H9 (cell line): ENCODE results near the gene DNMBP. TPM values are rescaled to one million over a fixed set of nuclear protein-coding genes. Genes with fewer than 3 reads are reported as not detected.

Experiments
- DNase-seq: peaks from one replicate; pipeline ENCODE4 v3.0.0-alpha.2; 2017
- H2AFZ ChIP-seq: one replicate; pipeline ENCODE4 v1.6.1; 2013; ENCODE audit warnings: mild to moderate bottlenecking, low read length, control low read depth, moderate library complexity
- H2AK5ac ChIP-seq: 2 replicates; pipeline ENCODE4 v1.6.1; 2013; ENCODE audit warnings: low read length, control low read depth, mixed read lengths; ENCODE audit not compliant: insufficient read length
- H2BK120ac ChIP-seq: one replicate; pipeline ENCODE4 v1.6.1; 2013; ENCODE audit warnings: low read depth, mild to moderate bottlenecking, low read length, control low read depth, inconsistent platforms; ENCODE audit not compliant: poor library complexity, severe bottlenecking
- H2BK12ac ChIP-seq: 2 replicates; pipeline ENCODE4 v1.6.1; 2013; ENCODE audit warnings: low read length, control low read depth, mixed read lengths, low read depth; ENCODE audit not compliant: insufficient read length
- H2BK15ac ChIP-seq: 2 replicates; pipeline ENCODE4 v1.6.1; 2013; ENCODE audit warnings: low read depth, low read length, control low read depth
- H2BK20ac ChIP-seq: one replicate; pipeline ENCODE4 v1.6.1; 2013; ENCODE audit warnings: low read depth, mild to moderate bottlenecking, low read length, control low read depth, inconsistent platforms; ENCODE audit not compliant: poor library complexity, severe bottlenecking
- H2BK5ac ChIP-seq: 2 replicates; pipeline ENCODE4 v1.6.1; 2013; ENCODE audit warnings: low read length, control low read depth, mixed read lengths; ENCODE audit not compliant: insufficient read length
- H3K14ac ChIP-seq: 2 replicates; pipeline ENCODE4 v1.6.1; 2013; ENCODE audit warnings: low read length, control low read depth; ENCODE audit not compliant: insufficient read depth
- H3K18ac ChIP-seq: 2 replicates; pipeline ENCODE4 v1.6.1; 2013; ENCODE audit warnings: low read depth, mild to moderate bottlenecking, mixed read lengths, low read length, control low read depth; ENCODE audit not compliant: insufficient read length
- H3K23ac ChIP-seq: 2 replicates; pipeline ENCODE4 v1.6.1; 2013; ENCODE audit warnings: low read length, control low read depth, mixed read lengths, low read depth; ENCODE audit not compliant: insufficient read length
- H3K23me2 ChIP-seq: 2 replicates; pipeline ENCODE4 v1.6.1; 2013; ENCODE audit warnings: low read depth, mild to moderate bottlenecking, mixed read lengths, low read length, control low read depth; ENCODE audit not compliant: insufficient read length, poor library complexity, severe bottlenecking
- H3K27ac ChIP-seq: 2 replicates; pipeline ENCODE4 v1.5.1; 2013; ENCODE audit warnings: low read length, control low read depth, mixed read lengths, low read depth; ENCODE audit not compliant: insufficient read length
- H3K27me3 ChIP-seq: 2 replicates; pipeline ENCODE4 v1.6.1; 2013; ENCODE audit warnings: low read length, control low read depth, inconsistent platforms; ENCODE audit not compliant: insufficient read depth
- H3K4ac ChIP-seq: 2 replicates; pipeline ENCODE4 v1.6.1; 2013; ENCODE audit warnings: low read depth, mild to moderate bottlenecking, control low read depth, inconsistent platforms, low read length, moderate library complexity
- H3K4me1 ChIP-seq: 2 replicates; pipeline ENCODE4 v1.6.1; 2013; ENCODE audit warnings: low read length, control low read depth, inconsistent platforms; ENCODE audit not compliant: insufficient read depth
- H3K4me2 ChIP-seq: 2 replicates; pipeline ENCODE4 v1.6.1; 2013; ENCODE audit warnings: low read length, control low read depth, mixed read lengths; ENCODE audit not compliant: insufficient read length, insufficient read depth
- H3K56ac ChIP-seq: 2 replicates; pipeline ENCODE4 v1.6.1; 2013; ENCODE audit warnings: low read depth, mild to moderate bottlenecking, mixed read lengths, low read length, control low read depth; ENCODE audit not compliant: insufficient read length
- H3K79me1 ChIP-seq: 2 replicates; pipeline ENCODE4 v1.6.1; 2013; ENCODE audit warnings: low read depth, mild to moderate bottlenecking, moderate library complexity, low read length, control low read depth, inconsistent platforms; ENCODE audit not compliant: insufficient read depth, poor library complexity, severe bottlenecking
- H3K79me2 ChIP-seq: 2 replicates; pipeline ENCODE4 v1.6.1; 2013; ENCODE audit warnings: low read length, control low read depth, inconsistent platforms; ENCODE audit not compliant: insufficient read depth
- H3K9ac ChIP-seq: 2 replicates; pipeline ENCODE4 v1.6.1; 2013; ENCODE audit warnings: low read length, control low read depth, mixed read lengths; ENCODE audit not compliant: insufficient read length; ENCODE audit errors: extremely low read depth
- H3K9me3 ChIP-seq: one replicate; pipeline ENCODE4 v1.6.1; 2013; ENCODE audit warnings: low read depth, low read length, inconsistent platforms; ENCODE audit not compliant: control insufficient read depth
- H3T11ph ChIP-seq: one replicate; pipeline ENCODE4 v1.6.1; 2013; ENCODE audit warnings: mild to moderate bottlenecking, low read length, control low read depth, inconsistent platforms
- H4K20me1 ChIP-seq: one replicate; pipeline ENCODE4 v1.6.1; 2013; ENCODE audit not compliant: control insufficient read depth, insufficient read length, insufficient read depth
- H4K5ac ChIP-seq: 2 replicates; pipeline ENCODE4 v1.6.1; 2013; ENCODE audit warnings: low read depth, mild to moderate bottlenecking, mixed read lengths, low read length, control low read depth; ENCODE audit not compliant: insufficient read length
- H4K8ac ChIP-seq: replicated peaks from 2 replicates; pipeline ENCODE4 v1.6.1; 2013; ENCODE audit warnings: low read length, control low read depth, mixed read lengths, low read depth; ENCODE audit not compliant: insufficient read length
- H4K91ac ChIP-seq: 2 replicates; pipeline ENCODE4 v1.6.1; 2013; ENCODE audit warnings: low read depth, mild to moderate bottlenecking, moderate library complexity, mixed read lengths, low read length, control low read depth; ENCODE audit not compliant: insufficient read length
- H3K27ac Mint-ChIP-seq, 3 experiments: 2 replicates in 2 of 3; 3 replicates in 1 of 3; pipeline ENCODE4 v1.8.0; 2020 to 2021; ENCODE audit warnings: mixed read lengths in 3 of 3, mild to moderate bottlenecking in 1 of 3, moderate library complexity in 1 of 3
- H3K27me3 Mint-ChIP-seq: 2 replicates; pipeline ENCODE4 v1.8.0; 2021; ENCODE audit warnings: low read depth, mild to moderate bottlenecking, moderate library complexity, mixed read lengths
- H3K36me3 Mint-ChIP-seq, 3 experiments: 2 replicates in 2 of 3; 3 replicates in 1 of 3; pipeline ENCODE4 v1.8.0; 2020 to 2021; ENCODE audit warnings: low read depth in 3 of 3, mixed read lengths in 3 of 3; ENCODE audit not compliant: insufficient read depth in 1 of 3
- H3K4me1 Mint-ChIP-seq, 2 experiments: 2 replicates each; pipeline ENCODE4 v1.8.0; 2020; ENCODE audit warnings: mixed read lengths in 2 of 2
- H3K4me3 Mint-ChIP-seq, 2 experiments: 2 replicates in 1 of 2; 3 replicates in 1 of 2; pipeline ENCODE4 v1.8.0; 2020 to 2021; ENCODE audit warnings: mild to moderate bottlenecking in 2 of 2, mixed read lengths in 2 of 2, moderate library complexity in 1 of 2
- H3K9me3 Mint-ChIP-seq, 2 experiments: 2 replicates in 1 of 2; 3 replicates in 1 of 2; pipeline ENCODE4 v1.8.0; 2020; ENCODE audit warnings: mild to moderate bottlenecking in 2 of 2, mixed read lengths in 2 of 2, moderate library complexity in 1 of 2
- CTCF ChIP-seq: fragments of 200-600 bp; sonication (generic); conservative IDR thresholded peaks from 3 replicates; pipeline ENCODE4 v1.8.0; 2021; ENCODE audit warnings: antibody characterized with exemption, mild to moderate bottlenecking
- WGBS: extraction: QIAGEN DNeasy Blood & Tissue Kit; methylation state at CpG from one replicate; pipeline ENCODE4 v1.1.7; 2013; ENCODE audit warnings: missing lambda C conversion rate, low lambda C conversion rate, mixed read lengths; ENCODE audit not compliant: insufficient read length; ENCODE audit errors: extremely low coverage; 5-methylcytosine and 5-hydroxymethylcytosine counted together
- total RNA-seq: library from RNA; stranded (reverse); gene quantifications from 2 replicates; pipeline ENCODE4 v1.2.1, GENCODE V29; 2021

Gene DNMBP
- total RNA-seq, 1 experiment from 2014 or later, result 25.6 TPM

DNA sequence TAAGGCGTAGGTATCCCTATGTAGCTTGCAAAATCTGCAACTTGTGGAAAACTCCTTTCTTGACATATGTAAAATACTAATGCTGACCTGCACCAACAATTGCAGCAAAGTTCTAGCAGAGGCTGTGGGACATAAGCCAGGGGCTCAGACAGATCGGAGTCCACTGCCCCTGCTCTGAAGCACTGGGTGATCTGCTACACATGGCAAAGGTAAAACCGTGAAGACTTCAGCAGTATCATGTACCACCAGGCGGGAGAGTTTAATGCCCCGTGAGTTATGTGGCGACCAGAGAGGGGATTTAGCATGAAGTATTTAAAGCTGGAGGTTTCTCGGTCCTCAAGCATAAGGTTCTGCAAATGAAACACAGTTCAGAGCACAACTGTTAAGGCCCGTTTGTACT, 150.9 kb downstream of the DNMBP start:
- Histone ChIP-seq H4K20me1 (no peaks in the 10 kb centered on the region), H2AK5ac (no peak overlapping the region), H3K56ac (no peak overlapping the region), H2AFZ (no peak overlapping the region), H3K4me2 (no peak overlapping the region), H3K9ac (no peak overlapping the region), H3K23me2 (no peaks in the 10 kb centered on the region), H2BK5ac (no peak overlapping the region), H3K27me3 (no peaks in the 10 kb centered on the region), H3K27ac (no peak overlapping the region), H3T11ph (no peak overlapping the region), H3K79me2 (no peaks in the 10 kb centered on the region), H2BK120ac (no peak overlapping the region), H4K91ac (no peak overlapping the region), H2BK15ac (no peak overlapping the region), H3K4ac (no peak overlapping the region), H2BK12ac (no peak overlapping the region), H3K79me1 (no peaks in the 10 kb centered on the region), H4K5ac (no peak overlapping the region), H3K23ac (no peak overlapping the region), H3K4me1 (no peaks in the 10 kb centered on the region), H3K18ac (no peak overlapping the region), H2BK20ac (no peak overlapping the region), H3K14ac (no peak overlapping the region), H4K8ac (no peak overlapping the region), H3K9me3 (no peaks in the 10 kb centered on the region)
- Mint-ChIP-seq H3K4me3 (no peak overlapping the region), H3K27me3 (peaks cover 1% of the 10 kb centered on the region; the same call in 1 of the 2 replicates), H3K27ac (no peak overlapping the region), H3K9me3 (no peaks in the 10 kb centered on the region), H3K36me3 (no peaks in the 10 kb centered on the region), H3K4me1 (peaks cover 9 to 19% of the 10 kb centered on the region in 2 experiments)
- DNase-seq, result no peak
- no peak for TF ChIP-seq CTCF
- no CpG with 5 or more reads among the region's 8 CpGs for WGBS
